Esophagus muscularis mucosa (tissue), 4 donors: Measurements from ENCODE around the gene EPB41L5. TPM values are rescaled to one million over a fixed set of nuclear protein-coding genes. Genes with fewer than 3 reads are reported as not detected.

Experiments used
- DNase-seq: peaks from one replicate; pipeline ENCODE4 v3.0.0-alpha.2; 2017; ENCODE audit errors: extremely low spot score
- H3K27ac ChIP-seq, 4 donors: fragments of 200-600 bp; sonication (generic); replicated peaks in 1 of 4; 1 replicate in 3 of 4; 2 replicates in 1 of 4; pipeline ENCODE4 v1.5.1; 2016 to 2019; ENCODE audit warnings: mild to moderate bottlenecking in 1 of 4
- H3K27me3 ChIP-seq, 4 donors: fragments of 200-600 bp; sonication (generic); one replicate each; pipeline versions ENCODE4 v1.5.1 to v1.6.0; 2016 to 2019
- H3K36me3 ChIP-seq, 4 donors: fragments of 200-600 bp; sonication (generic); one replicate each; pipeline ENCODE4 v1.5.1; 2016 to 2019
- H3K4me1 ChIP-seq, 4 donors: fragments of 200-600 bp; sonication (generic); one replicate each; pipeline ENCODE4 v1.5.1; 2016 to 2019
- H3K4me3 ChIP-seq, 4 donors: fragments of 200-600 bp; sonication (generic); 1 replicate in 2 of 4; 2 replicates in 2 of 4; pipeline ENCODE4 v1.5.1; 2016 to 2019; ENCODE audit warnings: mild to moderate bottlenecking in 4 of 4, moderate library complexity in 1 of 4
- H3K9me3 ChIP-seq, 4 donors: fragments of 200-600 bp; sonication (generic); 1 replicate in 3 of 4; 2 replicates in 1 of 4; pipeline ENCODE4 v1.5.1; 2016 to 2019
- EP300 ChIP-seq: sonication (generic); formaldehyde crosslinking; IDR thresholded peaks from one replicate; pipeline ENCODE4 v1.6.1; 2017; ENCODE audit warnings: antibody characterized with exemption
- POLR2A ChIP-seq: fragments of 450-650 bp; IDR thresholded peaks from one replicate; pipeline ENCODE4 v1.6.1; 2017; ENCODE audit warnings: antibody characterized with exemption, moderate library complexity, mild to moderate bottlenecking, low read depth
- POLR2AphosphoS5 ChIP-seq, 2 donors: sonication (generic); formaldehyde crosslinking; IDR thresholded peaks; one replicate each; pipeline ENCODE4 v1.6.1; 2017; ENCODE audit warnings: antibody characterized with exemption in 2 of 2
- WGBS: methylation state at CpG from one replicate; pipeline ENCODE4 v1.1.5; 2018; 5-methylcytosine and 5-hydroxymethylcytosine counted together
- intact Hi-C: fragments of 100-400 bp; cut with DNase I; formaldehyde crosslinking; loops from one replicate; pipeline ENCODE4 v1.15.1; 2023
- total RNA-seq, 4 donors: library from RNA; depleted of rRNA; stranded (reverse); fragments of >200 nt; gene quantifications; one replicate each; pipeline versions ENCODE4 v1.1.0 to v1.2.1, GENCODE V29; 2016
- TF ChIP-seq, protein P1 (sequence below), 3 experiments: fragments of 200-600 bp in 2 of 3; fragments of 450-650 bp in 1 of 3; sonication (generic) in 2 of 3; IDR thresholded peaks; one replicate each; pipeline ENCODE4 v1.5.1; 2017 to 2019; ENCODE audit warnings: antibody characterized with exemption in 3 of 3, mild to moderate bottlenecking in 2 of 3, moderate library complexity in 1 of 3

EPB41L5 gene
- total RNA-seq, 4 donors from 2014 or later = 16.0 to 30.3 (median 21.6) TPM

DNA sequence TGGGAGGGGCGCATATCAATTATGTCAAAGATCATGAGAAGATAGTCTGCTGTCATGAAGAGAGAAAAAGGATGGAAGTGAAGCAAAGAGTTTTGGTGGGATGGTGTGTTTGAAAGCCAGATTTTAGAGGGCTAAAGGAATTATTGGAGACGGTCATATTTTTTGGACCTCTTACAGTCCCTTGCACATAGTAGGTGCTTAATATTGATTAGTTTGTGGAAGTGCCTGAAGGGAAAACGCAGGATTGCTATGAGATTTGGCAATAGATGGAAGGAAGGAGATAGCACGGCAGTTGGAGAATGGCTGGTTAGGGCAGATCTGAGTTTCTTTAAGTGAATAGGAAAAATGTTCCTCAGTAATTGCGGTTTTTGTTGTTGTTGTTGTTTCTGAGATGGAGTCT lies 15.9 kb downstream of the EPB41L5 start:
- no peak for DNase-seq
- Histone ChIP-seq H3K27ac (no peak overlapping the region), H3K9me3 (no peaks in the 10 kb centered on the region), H3K36me3 (no peaks in the 10 kb centered on the region), H3K4me1 (peaks cover 0 to 7% (median 0%) of the 10 kb centered on the region in 4 donors), H3K27me3 (no peaks in the 10 kb centered on the region), H3K4me3 (no peak overlapping the region)
- intact Hi-C loops = no loop called here
- 96% methylated on average over 5 of the region's 5 CpGs for WGBS
- TF ChIP-seq POLR2A (no peak), EP300 (no peak), POLR2AphosphoS5 (IDR thresholded peaks at IDR 0.05) (no peak)
- TF ChIP-seq, protein P1, sequence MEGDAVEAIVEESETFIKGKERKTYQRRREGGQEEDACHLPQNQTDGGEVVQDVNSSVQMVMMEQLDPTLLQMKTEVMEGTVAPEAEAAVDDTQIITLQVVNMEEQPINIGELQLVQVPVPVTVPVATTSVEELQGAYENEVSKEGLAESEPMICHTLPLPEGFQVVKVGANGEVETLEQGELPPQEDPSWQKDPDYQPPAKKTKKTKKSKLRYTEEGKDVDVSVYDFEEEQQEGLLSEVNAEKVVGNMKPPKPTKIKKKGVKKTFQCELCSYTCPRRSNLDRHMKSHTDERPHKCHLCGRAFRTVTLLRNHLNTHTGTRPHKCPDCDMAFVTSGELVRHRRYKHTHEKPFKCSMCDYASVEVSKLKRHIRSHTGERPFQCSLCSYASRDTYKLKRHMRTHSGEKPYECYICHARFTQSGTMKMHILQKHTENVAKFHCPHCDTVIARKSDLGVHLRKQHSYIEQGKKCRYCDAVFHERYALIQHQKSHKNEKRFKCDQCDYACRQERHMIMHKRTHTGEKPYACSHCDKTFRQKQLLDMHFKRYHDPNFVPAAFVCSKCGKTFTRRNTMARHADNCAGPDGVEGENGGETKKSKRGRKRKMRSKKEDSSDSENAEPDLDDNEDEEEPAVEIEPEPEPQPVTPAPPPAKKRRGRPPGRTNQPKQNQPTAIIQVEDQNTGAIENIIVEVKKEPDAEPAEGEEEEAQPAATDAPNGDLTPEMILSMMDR (IDR thresholded peaks at IDR 0.05) = no peak

- DNase-seq = no peak
- Histone ChIP-seq H3K27me3 (no peaks in the 10 kb centered on the region), H3K4me1 (peaks cover 0 to 14% (median 0%) of the 10 kb centered on the region in 4 donors), H3K27ac (no peak overlapping the region), H3K36me3 (no peaks in the 10 kb centered on the region), H3K4me3 (no peak overlapping the region), H3K9me3 (no peaks in the 10 kb centered on the region)
- intact Hi-C loops = no loop called here
- WGBS = 89% methylated on average over 15 of the region's 15 CpGs
- TF ChIP-seq POLR2A = no peak
Measured at GRCh38 chr2:120029672-120030640, 17.1 kb downstream of the EPB41L5 start.

DNA sequence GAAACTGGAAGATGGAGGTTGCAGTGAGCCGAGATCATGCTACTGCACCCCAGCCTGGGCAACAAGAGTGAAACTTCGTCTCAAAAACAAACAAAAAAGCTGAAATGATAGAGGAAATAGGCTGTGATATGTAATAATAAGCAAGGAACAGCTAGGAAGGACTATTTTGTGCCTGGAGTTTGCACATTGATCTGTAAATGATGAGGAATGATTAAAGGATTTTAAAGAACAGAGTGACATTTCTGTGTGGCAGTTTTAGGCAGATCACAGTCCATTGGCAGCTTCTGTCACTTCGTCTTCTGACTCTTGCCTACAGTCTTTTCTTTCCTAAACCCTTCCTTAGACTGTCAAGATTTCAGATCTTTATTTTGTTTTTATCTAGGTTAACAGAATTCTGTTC lies 19.4 kb downstream of the EPB41L5 start:
- Histone ChIP-seq H3K9me3 (no peaks in the 10 kb centered on the region), H3K27ac (no peak overlapping the region), H3K36me3 (no peaks in the 10 kb centered on the region), H3K4me3 (no peak overlapping the region), H3K4me1 (peaks cover 0 to 14% (median 3%) of the 10 kb centered on the region in 4 donors), H3K27me3 (no peaks in the 10 kb centered on the region)
- intact Hi-C loops = no loop called here
- DNase-seq = no peak
- no peak for TF ChIP-seq POLR2A
- TF ChIP-seq EP300 = no peak
- no peak for TF ChIP-seq POLR2AphosphoS5 (IDR thresholded peaks at IDR 0.05)
- TF ChIP-seq, protein P1 (IDR thresholded peaks at IDR 0.05) = no peak
- WGBS = 90% methylated on average over 3 of the region's 3 CpGs

DNA sequence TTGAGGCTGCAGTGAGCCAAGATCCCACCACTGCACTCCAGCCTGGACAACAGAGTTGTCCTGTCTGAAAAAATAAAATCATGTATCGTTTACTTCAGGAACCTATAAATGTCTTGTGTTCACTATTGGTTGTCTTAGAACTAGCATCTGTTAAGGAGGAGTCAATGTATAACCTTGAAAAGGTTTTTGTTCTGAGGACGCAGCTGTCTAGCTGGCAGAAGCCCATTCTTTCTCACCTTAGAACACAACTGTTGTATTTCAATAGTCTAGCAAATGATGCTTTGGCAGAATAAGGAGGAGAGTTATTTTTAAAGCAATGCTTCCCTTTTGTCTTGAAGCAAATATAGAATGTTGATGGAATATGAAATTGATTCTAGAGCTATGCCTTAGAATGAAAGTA lies 21.1 kb downstream of the EPB41L5 start:
- peaks cover 0 to 19% (median 10%) of the 10 kb centered on the region in 4 donors for H3K4me1 ChIP-seq
- no peaks in the 10 kb centered on the region for H3K27me3 ChIP-seq
- H3K36me3 ChIP-seq = no peaks in the 10 kb centered on the region
- no peak for DNase-seq
- intact Hi-C loops = no loop called here
- H3K4me3 ChIP-seq = no peak overlapping the region
- H3K9me3 ChIP-seq = no peaks in the 10 kb centered on the region
- no peak overlapping the region for H3K27ac ChIP-seq
- TF ChIP-seq, protein P1 (IDR thresholded peaks at IDR 0.05) = no peak
- TF ChIP-seq POLR2AphosphoS5 (IDR thresholded peaks at IDR 0.05) = no peak
- TF ChIP-seq POLR2A = no peak
- TF ChIP-seq EP300 = no peak
- WGBS = 61% methylated on average over 2 of the region's 2 CpGs

GRCh38 chr2:120034621-120035020 lies 21.7 kb downstream of the EPB41L5 start:
- no peaks in the 10 kb centered on the region for H3K36me3 ChIP-seq
- peaks cover 0 to 19% (median 12%) of the 10 kb centered on the region in 4 donors for H3K4me1 ChIP-seq
- H3K27me3 ChIP-seq = no peaks in the 10 kb centered on the region
- intact Hi-C loops = no loop called here
- no peaks in the 10 kb centered on the region for H3K9me3 ChIP-seq
- H3K27ac ChIP-seq = no peak overlapping the region
- TF ChIP-seq, protein P1 (IDR thresholded peaks at IDR 0.05) = no peak
- TF ChIP-seq POLR2A = no peak
- TF ChIP-seq POLR2AphosphoS5 (IDR thresholded peaks at IDR 0.05) = no peak
- TF ChIP-seq EP300 = no peak
- DNase-seq = no peak
- WGBS = 94% methylated on average over 4 of the region's 4 CpGs
- no peak overlapping the region for H3K4me3 ChIP-seq
